RWPE2 (cell line): ENCODE measurements around the gene DNLZ.

ENCODE experiments used
- ATAC-seq: fragments of 200-7000 bp; cut with Tn5 transposase; 3 replicates; pipeline ENCODE4 v1.9.1; 2021; ENCODE audit warnings: low read depth
- DNase-seq: peaks from one replicate; pipeline ENCODE4 v3.0.0-alpha.2; 2020; ENCODE audit warnings: low spot score
- H3K27ac ChIP-seq: fragments of 450-650 bp; 2 replicates; pipeline ENCODE4 v1.5.1; 2017; ENCODE audit warnings: mild to moderate bottlenecking; ENCODE audit not compliant: poor library complexity, severe bottlenecking
- H3K27me3 ChIP-seq: fragments of 250-450 bp; sonication (Bioruptor Pico); 2 replicates; pipeline ENCODE4 v1.5.1; 2021; ENCODE audit warnings: mild to moderate bottlenecking, moderate library complexity; ENCODE audit not compliant: insufficient read depth, poor library complexity, severe bottlenecking
- H3K36me3 ChIP-seq: fragments of 250-450 bp; sonication (Bioruptor Pico); 2 replicates; pipeline ENCODE4 v1.5.1; 2020; ENCODE audit warnings: low read depth, mild to moderate bottlenecking, moderate library complexity
- H3K4me1 ChIP-seq: fragments of 250-450 bp; sonication (Bioruptor Pico); 2 replicates; pipeline ENCODE4 v1.5.1; 2021; ENCODE audit warnings: mild to moderate bottlenecking, moderate library complexity; ENCODE audit not compliant: insufficient read depth, poor library complexity, severe bottlenecking
- H3K4me3 ChIP-seq: fragments of 250-450 bp; sonication (Bioruptor Pico); 2 replicates; pipeline ENCODE4 v1.5.1; 2021; ENCODE audit warnings: mild to moderate bottlenecking, moderate library complexity; ENCODE audit not compliant: severe bottlenecking
- H3K9me3 ChIP-seq: fragments of 250-450 bp; sonication (Bioruptor Pico); 2 replicates; pipeline ENCODE4 v1.5.1; 2021; ENCODE audit warnings: mild to moderate bottlenecking, moderate library complexity; ENCODE audit not compliant: severe bottlenecking
- TF ChIP-seq, protein P1 (sequence below): fragments of 450-650 bp; IDR thresholded peaks from one replicate; pipeline ENCODE4 v1.5.1; 2017; ENCODE audit warnings: mild to moderate bottlenecking, moderate library complexity; ENCODE audit not compliant: poor library complexity, severe bottlenecking

DNLZ gene

DNA sequence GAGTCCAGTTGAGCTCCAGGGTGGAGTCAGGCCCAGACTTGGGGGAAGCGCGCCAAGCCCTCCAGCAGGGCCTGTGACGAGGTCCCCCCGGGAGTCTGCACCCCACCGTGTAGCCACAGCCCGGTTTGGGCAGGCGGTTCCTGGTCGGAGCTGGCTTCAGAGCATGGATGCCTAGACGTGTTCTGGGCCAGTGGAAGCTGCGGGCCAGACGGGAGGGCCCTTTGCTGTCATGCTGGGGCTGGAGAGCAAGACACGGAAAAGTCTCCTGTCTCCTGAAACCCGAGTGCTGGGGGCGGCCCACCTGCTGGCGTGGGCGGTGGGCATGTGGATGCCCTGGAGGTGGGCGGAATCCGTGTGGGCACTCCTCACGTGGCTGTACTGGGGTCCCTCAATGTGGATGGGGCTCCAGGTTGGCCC is 34.3 kb downstream of the DNLZ start:
- ATAC-seq: no peak
- H3K27ac ChIP-seq: no peak overlapping the region
- no peaks in the 10 kb centered on the region for H3K27me3 ChIP-seq
- no peak for DNase-seq
- no peaks in the 10 kb centered on the region for H3K4me1 ChIP-seq
- TF ChIP-seq, protein P1, sequence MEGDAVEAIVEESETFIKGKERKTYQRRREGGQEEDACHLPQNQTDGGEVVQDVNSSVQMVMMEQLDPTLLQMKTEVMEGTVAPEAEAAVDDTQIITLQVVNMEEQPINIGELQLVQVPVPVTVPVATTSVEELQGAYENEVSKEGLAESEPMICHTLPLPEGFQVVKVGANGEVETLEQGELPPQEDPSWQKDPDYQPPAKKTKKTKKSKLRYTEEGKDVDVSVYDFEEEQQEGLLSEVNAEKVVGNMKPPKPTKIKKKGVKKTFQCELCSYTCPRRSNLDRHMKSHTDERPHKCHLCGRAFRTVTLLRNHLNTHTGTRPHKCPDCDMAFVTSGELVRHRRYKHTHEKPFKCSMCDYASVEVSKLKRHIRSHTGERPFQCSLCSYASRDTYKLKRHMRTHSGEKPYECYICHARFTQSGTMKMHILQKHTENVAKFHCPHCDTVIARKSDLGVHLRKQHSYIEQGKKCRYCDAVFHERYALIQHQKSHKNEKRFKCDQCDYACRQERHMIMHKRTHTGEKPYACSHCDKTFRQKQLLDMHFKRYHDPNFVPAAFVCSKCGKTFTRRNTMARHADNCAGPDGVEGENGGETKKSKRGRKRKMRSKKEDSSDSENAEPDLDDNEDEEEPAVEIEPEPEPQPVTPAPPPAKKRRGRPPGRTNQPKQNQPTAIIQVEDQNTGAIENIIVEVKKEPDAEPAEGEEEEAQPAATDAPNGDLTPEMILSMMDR: no peak
- H3K9me3 ChIP-seq: no peaks in the 10 kb centered on the region
- H3K4me3 ChIP-seq: no peak overlapping the region
- H3K36me3 ChIP-seq: no peaks in the 10 kb centered on the region

DNA sequence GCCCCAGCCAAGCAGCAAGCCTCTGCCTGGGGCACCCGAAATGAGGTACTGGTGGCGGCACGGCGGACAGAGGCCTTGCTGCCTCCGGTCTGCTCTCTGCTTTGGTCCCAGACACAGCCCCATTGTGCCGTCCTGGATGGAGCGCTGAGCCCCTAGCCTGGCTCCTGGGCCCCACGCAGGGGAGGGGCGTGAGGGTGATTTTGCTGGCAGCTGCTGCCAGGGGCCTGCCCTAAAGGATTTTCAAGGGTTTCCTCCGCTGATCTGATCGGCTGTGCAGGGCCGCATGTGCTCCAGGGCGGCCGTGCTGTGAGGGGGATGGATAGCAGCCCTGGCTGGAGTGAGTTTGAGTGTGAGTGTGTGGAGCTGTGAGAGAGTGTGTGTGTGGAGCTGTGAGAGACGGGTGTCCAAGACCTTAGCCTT is 34.9 kb downstream of the DNLZ start:
- ATAC-seq: no peak
- no peaks in the 10 kb centered on the region for H3K27me3 ChIP-seq
- H3K36me3 ChIP-seq: no peaks in the 10 kb centered on the region
- peaks cover 2% of the 10 kb centered on the region for H3K4me1 ChIP-seq
- H3K9me3 ChIP-seq: no peaks in the 10 kb centered on the region
- TF ChIP-seq, protein P1: no peak
- no peak for DNase-seq
- no peak overlapping the region for H3K27ac ChIP-seq
- peak overlapping the region; percentile 87 for H3K4me3 ChIP-seq

DNA sequence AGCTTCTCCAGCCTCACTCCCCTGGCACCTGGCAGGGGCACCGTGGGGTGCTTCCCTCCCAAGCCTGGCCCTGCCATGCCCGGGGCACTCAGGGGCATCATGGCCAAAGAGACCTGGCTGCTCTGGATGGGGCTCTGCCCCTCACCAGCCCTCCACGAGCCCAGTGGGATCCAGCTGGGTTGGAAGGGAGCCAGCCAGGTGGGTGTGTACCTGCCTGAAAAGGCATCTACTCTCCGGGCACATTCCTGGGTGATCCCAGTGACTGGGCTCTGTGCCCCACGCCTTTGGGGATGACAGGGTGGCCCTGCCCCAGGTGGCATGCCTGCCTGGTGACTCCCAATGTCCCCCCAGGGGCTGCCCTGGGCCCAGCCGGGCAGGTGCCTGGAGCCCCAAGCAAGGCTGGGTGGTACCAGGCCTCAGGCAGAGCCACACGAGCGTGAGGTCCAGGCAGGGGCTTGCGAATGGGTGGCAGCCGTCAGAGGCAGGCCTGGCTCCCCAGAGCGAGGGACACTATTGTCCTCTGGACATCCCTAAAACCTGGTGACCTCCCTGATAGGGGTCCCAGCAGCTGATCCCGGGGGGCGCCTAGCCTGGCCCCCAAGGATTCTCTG is 35.4 kb downstream of the DNLZ start:
- peak overlapping the region; percentile 87 for H3K4me3 ChIP-seq
- H3K27ac ChIP-seq: no peak overlapping the region
- H3K4me1 ChIP-seq: peaks cover 3% of the 10 kb centered on the region
- no peaks in the 10 kb centered on the region for H3K9me3 ChIP-seq
- no peaks in the 10 kb centered on the region for H3K27me3 ChIP-seq
- no peaks in the 10 kb centered on the region for H3K36me3 ChIP-seq
- TF ChIP-seq, protein P1: no peak
- DNase-seq (no peak), ATAC-seq (peak; percentile 62)

DNA sequence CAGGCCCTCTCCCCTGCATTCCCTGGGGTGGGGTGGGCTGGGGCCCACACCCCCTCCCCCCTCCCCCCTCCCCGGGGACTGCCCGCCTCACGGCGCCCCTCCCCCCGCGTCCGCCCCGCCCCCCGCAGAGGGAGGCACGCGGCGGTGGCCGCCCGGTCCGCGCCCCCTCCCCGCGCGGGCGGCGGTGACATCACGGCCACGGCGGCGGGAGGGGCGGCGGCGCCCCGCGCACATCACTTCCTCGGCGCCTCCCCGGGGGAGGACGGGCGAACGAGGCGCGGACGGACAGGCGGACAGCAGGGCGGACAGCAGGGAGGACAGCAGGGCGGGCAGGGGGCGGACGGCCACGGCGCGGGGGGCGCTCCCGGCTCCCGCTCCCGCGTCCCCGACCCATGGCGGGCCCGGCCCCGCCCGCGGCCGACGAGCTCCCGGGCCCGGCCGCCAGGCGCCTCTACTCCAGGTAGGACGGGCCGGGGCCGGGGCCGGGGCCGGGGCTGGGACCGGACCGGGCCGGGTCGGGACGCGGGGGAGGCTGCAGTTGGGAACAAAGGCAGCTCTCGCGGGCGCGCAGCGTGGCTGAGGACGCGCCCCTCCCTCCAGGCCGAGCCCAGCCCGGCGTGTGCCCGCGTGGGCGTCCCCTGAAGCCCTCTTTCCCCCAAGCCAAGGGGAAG is 36.1 kb downstream of the DNLZ start, which contains the start of gene GPSM1:
TSS of gene GPSM1 (plus strand) at position 236 of the 671 bp plus-strand sequence. CDS start at position 393, 157 bp downstream.
- Histone ChIP-seq H3K27me3 (no peaks in the 10 kb centered on the region), H3K27ac (no peak within 1 kb of the TSS), H3K36me3 (no peaks in the 10 kb centered on the region), H3K9me3 (no peaks in the 10 kb centered on the region), H3K4me3 (peak within 1 kb of the TSS; percentile 87), H3K4me1 (peaks cover 3% of the 10 kb centered on the region)
- no peak for DNase-seq
- TF ChIP-seq, protein P1: no peak
- peak; percentile 24; the same call in 2 of the 3 replicates for ATAC-seq
